Cardiac fibroblast (primary cell): Measurements from ENCODE around the gene ASAP2.

Source experiments
- DNase-seq, 2 donors: peaks; one replicate each; pipeline versions ENCODE4 v3.0.0 to v3.0.0-alpha.2; 2010; ENCODE audit warnings: low read depth in 2 of 2
- H3K4me3 ChIP-seq, 2 donors: replicated peaks in 1 of 2; 1 replicate in 1 of 2; 2 replicates in 1 of 2; pipeline ENCODE4 v1.5.1; 2011; ENCODE audit warnings: low read depth in 2 of 2, low read length in 2 of 2, mild to moderate bottlenecking in 2 of 2, moderate library complexity in 1 of 2
- TF ChIP-seq, protein P1 (sequence below): IDR thresholded peaks from one replicate; pipeline ENCODE4 v1.5.1; 2011; ENCODE audit warnings: low read depth, mild to moderate bottlenecking, low read length, inconsistent platforms

ASAP2 gene

DNA sequence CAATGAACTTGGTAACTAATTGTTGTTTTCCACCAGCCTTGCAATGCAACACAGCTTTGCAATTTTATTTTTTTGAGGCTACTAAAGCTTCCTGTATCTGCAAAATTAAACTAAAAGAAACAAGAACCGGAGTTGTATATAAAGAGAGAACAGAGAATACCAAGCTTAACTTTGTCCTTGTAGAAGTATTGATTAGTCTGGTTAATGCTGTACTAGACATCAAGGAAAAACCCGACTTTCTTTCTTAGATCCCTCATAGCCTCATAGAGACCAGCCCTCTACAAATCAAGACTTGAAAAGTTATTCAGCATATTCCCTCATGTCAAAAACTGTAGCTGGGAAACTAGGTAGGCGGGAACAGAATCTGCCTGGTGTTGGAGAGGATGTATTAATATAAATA, 1.7 kb upstream of the ASAP2 start:
- TF ChIP-seq, protein P1, sequence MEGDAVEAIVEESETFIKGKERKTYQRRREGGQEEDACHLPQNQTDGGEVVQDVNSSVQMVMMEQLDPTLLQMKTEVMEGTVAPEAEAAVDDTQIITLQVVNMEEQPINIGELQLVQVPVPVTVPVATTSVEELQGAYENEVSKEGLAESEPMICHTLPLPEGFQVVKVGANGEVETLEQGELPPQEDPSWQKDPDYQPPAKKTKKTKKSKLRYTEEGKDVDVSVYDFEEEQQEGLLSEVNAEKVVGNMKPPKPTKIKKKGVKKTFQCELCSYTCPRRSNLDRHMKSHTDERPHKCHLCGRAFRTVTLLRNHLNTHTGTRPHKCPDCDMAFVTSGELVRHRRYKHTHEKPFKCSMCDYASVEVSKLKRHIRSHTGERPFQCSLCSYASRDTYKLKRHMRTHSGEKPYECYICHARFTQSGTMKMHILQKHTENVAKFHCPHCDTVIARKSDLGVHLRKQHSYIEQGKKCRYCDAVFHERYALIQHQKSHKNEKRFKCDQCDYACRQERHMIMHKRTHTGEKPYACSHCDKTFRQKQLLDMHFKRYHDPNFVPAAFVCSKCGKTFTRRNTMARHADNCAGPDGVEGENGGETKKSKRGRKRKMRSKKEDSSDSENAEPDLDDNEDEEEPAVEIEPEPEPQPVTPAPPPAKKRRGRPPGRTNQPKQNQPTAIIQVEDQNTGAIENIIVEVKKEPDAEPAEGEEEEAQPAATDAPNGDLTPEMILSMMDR: no peak
- DNase-seq: no peak
- H3K4me3 ChIP-seq: no peak overlapping the region

DNA sequence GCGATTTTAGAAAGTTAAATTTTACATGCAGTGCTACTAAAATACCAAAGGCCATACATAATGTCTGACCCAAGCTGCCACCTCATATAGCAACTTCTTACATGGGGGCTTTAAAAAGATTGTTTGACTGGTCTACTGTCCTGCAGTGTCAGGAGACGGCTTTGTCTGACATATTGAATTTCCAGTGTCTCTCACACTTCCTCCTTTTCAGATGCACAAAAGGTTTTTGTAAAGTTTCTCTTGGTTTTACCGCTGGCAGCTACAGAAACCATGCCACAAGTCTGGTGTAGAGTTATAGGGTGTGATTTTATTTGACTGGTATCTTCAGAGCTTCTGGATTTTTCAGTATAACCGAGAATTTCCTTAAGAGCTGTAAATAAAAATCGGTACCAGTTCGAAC, 1.1 kb upstream of the ASAP2 start:
- DNase-seq: no peak
- peak overlapping the region; percentile 42 to 55 for H3K4me3 ChIP-seq
- TF ChIP-seq, protein P1: no peak

DNA sequence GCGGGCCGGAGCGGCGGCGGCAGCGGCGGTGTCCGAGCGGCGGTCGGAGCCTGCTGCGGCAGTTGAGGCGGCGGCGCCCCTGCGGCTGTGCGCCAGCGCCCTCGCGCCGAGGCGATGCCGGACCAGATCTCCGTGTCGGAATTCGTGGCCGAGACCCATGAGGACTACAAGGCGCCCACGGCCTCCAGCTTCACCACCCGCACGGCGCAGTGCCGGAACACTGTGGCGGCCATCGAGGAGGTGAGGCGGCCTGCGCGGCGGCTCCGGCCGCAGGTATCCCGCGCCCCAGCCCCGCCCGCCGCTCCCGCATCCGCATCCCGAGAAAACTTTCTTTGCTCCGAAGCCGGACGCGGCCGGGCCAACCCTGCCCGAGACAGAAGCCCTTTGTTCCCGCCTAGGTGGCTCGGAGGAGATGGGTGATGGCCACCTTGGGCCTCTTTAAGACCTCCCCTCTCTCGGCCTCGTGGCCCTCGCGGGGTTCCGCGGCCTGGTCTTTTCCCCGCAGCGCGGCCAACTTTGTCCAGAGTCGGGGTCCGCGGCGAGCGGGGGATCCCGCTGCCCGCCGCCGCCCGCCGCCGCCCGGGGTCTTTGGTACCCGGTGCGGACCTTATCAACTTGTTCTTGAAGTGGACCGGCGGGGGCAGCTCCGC, 504 bp downstream of the ASAP2 start:
- peak in 1 of 2 donors; percentile 40 for DNase-seq
- H3K4me3 ChIP-seq: peak overlapping the region; percentile 84 to 89
- TF ChIP-seq, protein P1: no peak

DNA sequence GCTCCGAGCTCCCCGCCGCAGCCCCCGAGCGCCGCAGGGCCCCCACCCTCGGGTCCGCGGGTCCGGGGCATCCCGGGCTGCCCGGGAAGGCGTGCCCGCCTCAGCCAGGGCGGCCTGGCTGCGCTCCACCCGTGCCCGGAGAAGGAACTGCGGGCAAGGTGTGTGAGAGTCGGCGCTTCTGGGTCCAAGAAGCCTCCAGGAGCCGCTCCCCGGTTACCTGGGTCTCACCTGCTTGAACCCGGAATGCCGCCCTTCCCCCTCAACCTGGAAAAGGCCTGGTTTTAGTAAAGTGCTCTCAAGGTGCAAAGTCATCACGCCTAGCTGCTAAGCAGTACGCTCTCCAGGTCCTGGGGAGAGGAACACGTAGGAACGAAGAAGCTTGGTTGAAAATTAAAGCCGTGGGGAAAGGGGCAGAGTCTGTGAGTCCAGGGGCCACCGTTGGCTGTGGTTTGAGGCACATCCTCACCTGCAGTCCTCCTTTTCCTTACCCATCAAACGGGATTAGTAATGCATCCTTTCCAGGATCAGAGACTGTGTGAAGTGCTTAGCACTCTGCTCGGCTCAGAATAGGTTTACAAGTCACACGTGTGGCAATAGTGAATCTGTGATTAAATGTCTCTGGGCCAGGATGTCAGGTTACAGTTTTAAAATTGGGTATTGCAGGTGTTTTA, 1.2 kb downstream of the ASAP2 start:
- TF ChIP-seq, protein P1: no peak
- peak overlapping the region; percentile 84 to 89 for H3K4me3 ChIP-seq
- no peak for DNase-seq

DNA sequence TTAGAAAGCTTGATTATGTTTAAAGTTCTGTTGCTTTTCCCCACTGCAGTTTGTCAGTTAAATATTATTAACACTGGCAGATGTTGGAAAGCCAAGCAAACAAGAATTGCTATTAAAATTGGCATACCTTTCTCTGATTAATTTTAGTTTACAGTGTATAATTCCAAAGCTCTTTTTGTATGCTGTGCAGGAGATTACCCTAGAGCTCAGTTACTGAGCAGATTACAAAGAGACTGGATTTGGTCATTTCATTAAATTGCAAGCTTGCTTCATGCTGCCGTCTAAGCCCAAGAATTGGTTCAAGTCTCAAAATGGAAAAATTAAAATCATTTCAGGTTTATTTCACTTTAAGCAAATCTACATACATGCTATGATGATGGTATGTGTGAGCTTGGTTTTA, 2.3 kb downstream of the ASAP2 start:
- TF ChIP-seq, protein P1: no peak
- DNase-seq: no peak
- H3K4me3 ChIP-seq: peak overlapping the region; percentile 31 to 84

GRCh38 chr2:9210030-9210429, 3.4 kb downstream of the ASAP2 start:
- H3K4me3 ChIP-seq: no peak overlapping the region
- TF ChIP-seq, protein P1: no peak
- DNase-seq: no peak
